GM21381 (cell line): ENCODE measurements around the gene SLC8A1.

Experiments
- ATAC-seq: cut with Tn5 transposase; IDR thresholded peaks from one replicate; pipeline ENCODE4 v1.9.1; 2021; ENCODE audit warnings: mild to moderate bottlenecking, moderate library complexity; ENCODE audit not compliant: unreplicated experiment

Gene SLC8A1

DNA sequence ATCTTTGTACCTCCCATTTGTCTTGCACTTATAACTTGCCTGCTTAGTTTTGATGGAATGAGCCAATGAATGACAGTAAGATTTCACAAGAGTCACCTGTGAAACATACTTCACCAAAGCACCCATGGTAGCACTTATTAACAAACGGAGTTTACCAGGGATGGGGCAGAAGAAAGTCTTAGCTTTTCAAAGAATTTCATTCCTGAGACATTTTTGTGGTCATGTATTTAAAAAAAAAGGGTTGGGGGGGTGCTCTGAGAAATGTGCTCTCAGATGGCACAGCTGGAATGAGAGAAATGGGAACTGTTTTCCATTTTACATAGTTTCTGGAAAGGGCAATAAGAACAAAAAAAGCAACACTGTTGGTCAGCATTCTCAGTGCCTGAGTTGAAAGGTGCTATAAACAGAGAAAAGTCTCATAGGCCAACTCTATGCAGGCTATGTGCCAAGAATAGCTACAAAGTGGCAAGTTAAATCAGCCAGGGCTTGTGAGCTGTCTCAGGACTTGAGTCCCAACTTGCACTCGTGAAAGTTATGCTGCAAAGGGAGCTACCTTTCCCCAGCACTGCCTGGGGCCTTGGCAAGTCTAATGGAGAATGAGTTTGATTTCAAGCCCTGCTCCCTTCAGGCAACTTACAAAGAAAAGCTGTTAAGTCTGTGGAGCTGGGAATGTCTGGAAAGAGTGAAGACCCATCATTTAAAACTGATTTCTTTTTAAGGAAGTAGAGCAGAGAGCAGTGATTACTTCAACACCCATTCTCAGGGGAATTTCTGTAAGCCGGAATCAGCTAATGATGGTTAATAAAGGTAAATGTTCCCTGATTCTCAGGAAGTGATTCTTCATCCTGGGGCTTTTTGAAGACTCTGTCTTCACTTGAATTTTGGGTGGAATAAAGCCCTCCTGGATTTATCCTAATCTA lies 170.6 kb downstream of the SLC8A1 start:
- peak; percentile 61 for ATAC-seq

DNA sequence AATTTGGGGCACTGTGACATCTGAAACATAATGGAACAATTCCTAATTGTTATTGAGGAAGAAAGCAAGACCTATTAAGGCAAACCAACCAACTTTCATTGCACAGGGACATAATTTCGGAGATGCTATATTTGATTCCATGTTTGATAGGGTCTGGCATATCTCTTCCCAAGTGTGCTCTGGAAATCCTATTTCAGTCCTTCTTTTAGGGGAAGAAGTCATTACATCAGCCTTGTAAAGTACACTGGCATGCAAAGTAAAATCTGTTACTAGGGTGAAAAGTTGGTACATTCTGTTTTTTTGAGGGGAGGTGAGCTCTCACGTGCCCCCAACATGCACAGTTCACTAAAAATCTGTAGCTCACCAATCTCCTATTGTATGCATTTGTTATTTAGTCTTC lies 172.4 kb downstream of the SLC8A1 start:
- no peak for ATAC-seq

DNA sequence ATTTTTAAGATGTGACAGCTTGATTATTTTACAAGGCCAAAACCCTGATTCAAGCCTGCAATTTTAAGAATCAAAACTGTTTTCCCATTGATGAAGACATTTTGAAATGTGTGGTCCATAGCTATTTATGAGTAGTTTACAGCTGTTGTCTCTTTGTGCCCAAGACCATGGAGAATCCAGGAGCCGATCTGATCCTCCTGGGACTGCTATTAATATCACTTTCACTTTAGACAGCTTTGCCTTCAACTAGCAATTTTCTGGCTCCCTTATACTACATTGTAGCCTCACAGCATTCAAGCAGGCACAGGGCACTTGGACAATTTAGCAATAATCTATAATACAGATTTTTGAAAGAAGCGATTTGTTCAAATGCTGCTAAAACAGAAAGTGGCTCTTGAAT lies 172.9 kb downstream of the SLC8A1 start:
- no peak for ATAC-seq

DNA sequence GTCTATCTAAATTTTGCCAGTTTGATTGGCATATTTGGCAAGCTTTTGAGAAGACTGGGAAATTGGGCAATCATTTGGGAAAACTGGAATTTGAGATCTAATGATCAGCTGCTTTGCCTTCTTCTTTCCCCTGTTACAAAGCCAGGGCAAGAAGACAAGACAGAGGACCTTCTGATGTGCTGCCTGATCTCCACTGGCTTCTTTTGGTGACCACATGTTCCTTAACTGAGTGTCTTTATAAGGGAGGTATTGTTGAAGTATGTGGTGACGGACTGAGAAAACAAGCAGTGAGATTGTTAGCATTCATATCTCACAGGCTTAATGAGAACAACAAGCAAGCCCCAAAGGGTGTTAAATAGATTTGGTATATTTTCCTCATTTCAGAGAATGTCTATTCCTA lies 175.8 kb downstream of the SLC8A1 start:
- no peak for ATAC-seq

DNA sequence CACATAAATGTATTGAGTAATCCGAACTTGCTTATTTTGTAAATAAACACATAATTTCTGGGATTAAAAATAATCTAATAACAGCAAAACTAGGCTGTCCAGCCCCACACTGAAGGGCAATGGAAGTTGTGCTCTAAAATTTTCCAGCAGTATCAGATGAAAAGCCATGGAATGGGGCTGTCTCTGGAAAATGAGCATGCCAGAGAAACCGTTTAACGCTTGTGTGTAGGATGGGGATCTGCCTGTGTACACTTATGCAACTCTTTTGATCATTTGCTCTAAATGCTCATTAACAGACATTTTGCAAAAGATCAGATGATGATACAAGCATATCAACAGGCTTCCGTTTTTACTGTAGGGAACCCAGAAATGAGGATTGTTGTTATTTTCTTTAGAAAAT lies 177.6 kb downstream of the SLC8A1 start:
- no peak for ATAC-seq

DNA sequence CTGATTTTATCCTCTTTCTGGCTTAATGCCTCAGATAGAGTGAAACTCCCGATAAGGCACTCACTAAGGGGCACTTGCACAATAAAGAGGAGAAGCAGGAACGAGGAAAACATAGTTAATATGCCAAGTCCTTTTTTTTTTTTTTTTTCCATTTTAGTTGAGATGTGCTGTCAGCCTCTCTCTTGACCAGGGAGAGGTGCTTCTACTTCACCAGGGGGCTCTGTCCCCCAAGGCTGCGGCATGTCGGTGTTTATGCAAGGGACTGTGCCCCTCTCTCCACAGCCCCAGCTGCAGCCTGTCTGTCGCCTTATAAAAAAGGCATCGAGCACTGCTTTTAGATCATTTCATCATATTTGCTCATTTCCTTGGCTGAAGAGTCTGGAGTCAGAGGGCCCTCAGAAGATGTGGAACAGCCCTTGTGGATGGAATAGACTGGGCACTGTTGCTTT lies 178.1 kb downstream of the SLC8A1 start:
- no peak for ATAC-seq

GRCh38 chr2:40271094-40271493 lies 180.8 kb downstream of the SLC8A1 start:
- ATAC-seq, result no peak

GRCh38 chr2:40270372-40270771 lies 181.5 kb downstream of the SLC8A1 start:
- ATAC-seq, result no peak

- no peak for ATAC-seq
Observed at GRCh38 chr2:40268566-40268965, 183.3 kb downstream of the SLC8A1 start.

DNA sequence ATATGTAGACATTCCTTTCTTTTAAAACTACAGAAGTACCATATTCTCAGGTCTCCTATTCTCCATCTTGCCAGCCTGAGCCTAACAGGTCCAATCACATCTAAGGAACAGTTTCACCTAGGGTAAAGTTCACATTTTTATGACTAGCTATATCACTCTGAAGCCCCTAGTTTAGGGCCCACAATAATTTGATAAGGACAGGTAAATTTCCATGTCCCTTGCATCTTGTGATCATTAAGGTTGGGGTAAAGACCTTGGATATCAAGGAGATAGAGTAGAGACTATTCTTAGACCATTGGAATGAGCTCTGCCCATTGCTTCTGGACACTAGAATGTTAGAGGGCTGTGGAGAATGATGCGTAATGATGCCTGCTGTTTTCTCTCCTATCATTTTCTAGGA lies 185.7 kb downstream of the SLC8A1 start:
- no peak for ATAC-seq

DNA sequence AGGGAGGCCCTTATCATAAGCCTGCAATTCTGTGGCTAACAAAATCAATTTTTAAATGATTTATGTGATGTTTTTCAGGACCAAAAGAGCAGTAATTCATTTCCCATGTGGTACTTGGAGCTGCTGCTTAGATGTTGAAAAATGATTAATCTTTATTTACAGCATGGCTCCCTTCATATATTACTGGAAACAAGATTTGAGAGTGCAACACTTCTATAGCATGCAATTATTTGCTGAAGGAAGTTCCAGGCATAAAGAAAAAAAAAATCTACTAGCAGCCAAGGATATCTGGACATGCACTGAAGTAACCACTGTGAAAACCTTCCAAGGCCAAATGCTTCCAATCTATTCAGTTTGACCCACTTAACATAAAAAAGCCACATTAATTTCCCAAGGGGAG lies 186.3 kb downstream of the SLC8A1 start:
- ATAC-seq, result no peak

GRCh38 chr2:40261042-40261441 lies 190.8 kb downstream of the SLC8A1 start:
- no peak for ATAC-seq

GRCh38 chr2:40260437-40260836 lies 191.5 kb downstream of the SLC8A1 start:
- ATAC-seq, result no peak

GRCh38 chr2:40259900-40260299 lies 192.0 kb downstream of the SLC8A1 start:
- ATAC-seq, result no peak

DNA sequence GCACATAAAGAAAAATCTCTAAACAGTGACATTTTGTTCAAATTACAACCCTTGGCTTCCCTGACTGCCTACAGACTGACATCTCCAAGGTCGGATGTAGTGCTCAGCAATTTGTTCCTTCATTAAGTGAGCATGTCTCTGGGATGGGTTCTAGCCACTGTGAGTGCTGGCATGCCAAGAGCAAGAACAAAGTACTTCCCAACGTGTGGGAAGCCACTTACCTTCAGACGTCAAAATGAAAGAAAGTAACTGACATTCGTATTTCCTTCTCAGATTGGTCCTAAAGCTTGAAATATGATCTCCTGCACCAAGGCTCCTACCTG lies 193.8 kb downstream of the SLC8A1 start:
- no peak for ATAC-seq

GRCh38 chr2:40257340-40258134 lies 194.4 kb downstream of the SLC8A1 start:
- no peak for ATAC-seq

- ATAC-seq, result no peak
Observed at GRCh38 chr2:40256649-40257048, 195.2 kb downstream of the SLC8A1 start.

- ATAC-seq, result no peak
Observed at GRCh38 chr2:40256008-40256407, 195.9 kb downstream of the SLC8A1 start.

DNA sequence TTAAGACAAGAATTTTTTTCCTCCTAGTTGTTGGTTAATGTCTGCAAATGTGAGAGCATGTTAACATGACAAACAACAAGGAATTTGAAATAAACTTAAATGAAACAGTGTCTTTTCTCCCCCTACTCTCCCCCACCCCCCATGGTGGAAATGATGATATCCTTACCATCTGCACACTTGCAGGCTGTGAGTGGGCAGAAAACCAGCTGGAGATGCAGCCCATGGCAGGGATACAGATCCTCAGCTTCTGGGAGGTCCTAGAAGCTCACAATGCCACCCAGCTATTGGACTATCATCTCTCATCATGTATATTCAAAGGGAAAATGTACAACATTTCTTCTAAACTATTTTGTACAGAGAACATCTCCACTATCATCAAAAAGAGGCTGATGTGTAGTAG lies 196.8 kb downstream of the SLC8A1 start:
- ATAC-seq, result no peak

DNA sequence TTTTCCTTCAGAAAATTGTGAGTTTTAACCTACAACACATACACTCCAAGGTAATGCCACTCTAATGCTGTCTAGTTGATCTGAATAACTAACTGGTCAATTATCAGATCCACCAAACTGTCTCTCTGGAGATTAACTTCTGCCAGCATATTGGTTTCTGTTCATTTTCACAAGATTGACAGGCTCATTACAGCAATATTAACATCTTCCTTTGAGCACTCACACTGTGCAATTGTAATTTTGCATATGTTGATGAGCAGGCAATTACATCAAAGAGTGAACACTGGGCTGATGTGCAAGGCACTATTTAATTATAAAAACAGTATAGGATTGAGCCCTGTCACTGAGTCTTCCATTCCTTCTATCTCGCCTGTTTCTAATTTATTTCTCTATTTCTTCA lies 197.3 kb downstream of the SLC8A1 start:
- no peak for ATAC-seq

DNA sequence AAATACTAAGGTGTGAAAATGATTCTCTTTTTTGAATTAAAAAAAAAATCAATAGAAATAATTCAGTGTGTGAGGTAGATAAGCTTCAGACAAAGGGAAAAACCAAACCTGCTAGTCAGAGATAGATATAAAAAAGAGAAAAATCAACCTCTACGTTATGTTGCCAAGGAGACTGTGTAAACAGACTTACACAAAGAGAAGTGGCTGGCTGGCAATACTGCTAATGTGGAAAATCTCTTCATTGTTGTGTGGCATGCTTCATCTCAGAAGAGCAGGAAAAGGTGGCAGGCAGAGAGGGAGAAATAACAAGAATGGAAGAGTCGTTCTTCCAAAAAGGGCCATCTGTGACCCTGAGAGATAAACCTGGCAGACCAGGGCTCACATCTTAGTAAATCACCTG lies 200.8 kb downstream of the SLC8A1 start:
- no peak for ATAC-seq

DNA sequence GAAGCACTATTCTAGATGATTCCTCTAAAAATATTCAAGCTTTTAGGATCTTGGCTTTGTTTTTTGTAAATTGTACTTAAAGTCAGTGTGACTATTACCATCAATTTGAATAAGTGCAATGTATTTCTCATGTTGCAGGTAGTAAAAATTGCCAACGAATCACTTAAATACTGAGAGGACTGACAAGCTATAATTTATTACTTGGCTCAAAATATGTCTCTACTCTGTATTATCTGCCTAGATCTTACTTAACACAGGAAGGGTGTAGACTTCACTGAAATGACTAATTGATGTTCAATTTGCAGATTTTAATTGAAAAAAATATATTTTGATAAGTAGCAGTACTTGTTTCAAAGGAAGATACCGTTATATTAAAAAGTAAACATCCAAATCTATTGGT lies 202.3 kb downstream of the SLC8A1 start:
- no peak for ATAC-seq
